Endothelial cell of umbilical vein (primary cell): ENCODE measurements around the gene TESMIN. TPM values are rescaled to one million over a fixed set of nuclear protein-coding genes. Genes with fewer than 3 reads are reported as not detected.

ENCODE experiments used
- BruUV-seq: library from RNA; stranded (reverse); fragments of 400-500 nt; replicated peaks from 2 replicates; lab custom pipeline; 2021; lab: Mats Ljungman, UMichigan
- CTCF ChIA-PET: fragments of 300-600, 350-600 bp; sonication (Branson Sonifier 250); formaldehyde crosslinking; loops from one replicate; lab custom pipeline; 2021; ENCODE audit warnings: antibody characterized with exemption, inconsistent platforms; lab: Charles Lee
- POLR2A ChIA-PET: fragments of 300-600, 350-600 bp; sonication (Branson Sonifier 250); formaldehyde crosslinking; loops from one replicate; lab custom pipeline; 2021; ENCODE audit warnings: antibody characterized with exemption, inconsistent platforms; lab: Charles Lee
- DNase-seq: peaks from one replicate; pipeline ENCODE4 v3.0.0-alpha.2; 2011; ENCODE audit warnings: low read depth, low spot score
- FAIRE-seq: peaks from 2 replicates; lab custom pipeline; 2011; peaks lifted over from hg19 to GRCh38; lab: Jason Lieb, UNC
- H2AFZ ChIP-seq: 2 replicates; pipeline ENCODE4 v1.6.0; 2012; ENCODE audit warnings: low read depth, low read length, control low read depth, inconsistent platforms
- H3K27ac ChIP-seq: 2 replicates; pipeline ENCODE4 v1.5.1; 2011; ENCODE audit warnings: low read depth, mild to moderate bottlenecking, control low read depth, low read length, moderate library complexity; ENCODE audit not compliant: insufficient read depth
- H3K27me3 ChIP-seq, 2 experiments: 2 replicates each; pipeline versions ENCODE4 v1.6.0 to v1.6.1; 2011; ENCODE audit warnings: low read length in 2 of 2, mixed read lengths in 1 of 2; ENCODE audit not compliant: control insufficient read depth in 2 of 2, insufficient read depth in 2 of 2
- H3K36me3 ChIP-seq, 2 experiments: 2 replicates in 1 of 2; 3 replicates in 1 of 2; pipeline ENCODE4 v1.5.1; 2011; ENCODE audit warnings: low read length in 2 of 2, mild to moderate bottlenecking in 1 of 2, moderate library complexity in 1 of 2; ENCODE audit not compliant: control insufficient read depth in 2 of 2, insufficient read depth in 2 of 2; ENCODE audit errors: extremely low read depth in 1 of 2
- H3K4me1 ChIP-seq: 3 replicates; pipeline ENCODE4 v1.5.1; 2011; ENCODE audit warnings: mild to moderate bottlenecking, low read length; ENCODE audit not compliant: control insufficient read depth, insufficient read depth; ENCODE audit errors: extremely low read depth
- H3K4me2 ChIP-seq: 2 replicates; pipeline ENCODE4 v1.6.1; 2011; ENCODE audit warnings: low read length, control low read depth, mixed read lengths; ENCODE audit not compliant: insufficient read depth
- H3K4me3 ChIP-seq, 3 experiments: fragments of 200-600 bp in 1 of 3; sonication (generic), shearing (Covaris generic) in 1 of 3; replicated peaks in 1 of 3; 2 replicates each; pipeline ENCODE4 v1.5.1; 2011 to 2016; ENCODE audit warnings: control low read depth in 3 of 3, low read length in 3 of 3, mild to moderate bottlenecking in 2 of 3, inconsistent platforms in 1 of 3, low read depth in 1 of 3, moderate library complexity in 1 of 3; ENCODE audit not compliant: insufficient read depth in 1 of 3
- H3K79me2 ChIP-seq: 2 replicates; pipeline ENCODE4 v1.6.0; 2012; ENCODE audit warnings: low read length, inconsistent platforms; ENCODE audit not compliant: control insufficient read depth, insufficient read depth
- H3K9ac ChIP-seq: replicated peaks from 2 replicates; pipeline ENCODE3; 2011; ENCODE audit warnings: low read length, control low read depth; ENCODE audit not compliant: insufficient read depth; ENCODE audit errors: extremely low read depth
- H3K9me1 ChIP-seq: replicated peaks from 3 replicates; pipeline ENCODE4 v1.6.0; 2011; ENCODE audit warnings: mild to moderate bottlenecking, low read length; ENCODE audit not compliant: control insufficient read depth, insufficient read depth; ENCODE audit errors: extremely low read depth
- H3K9me3 ChIP-seq: replicated peaks from 2 replicates; pipeline ENCODE4 v1.5.1; 2012; ENCODE audit warnings: low read length, inconsistent platforms; ENCODE audit not compliant: control insufficient read depth, insufficient read depth
- H4K20me1 ChIP-seq: replicated peaks from 2 replicates; pipeline ENCODE3; 2011; ENCODE audit warnings: mild to moderate bottlenecking, low read length; ENCODE audit not compliant: control insufficient read depth, insufficient read depth; ENCODE audit errors: extremely low read depth
- EZH2 ChIP-seq: IDR thresholded peaks from 2 replicates; pipeline ENCODE4 v1.6.1; 2012; ENCODE audit warnings: borderline replicate concordance, low read depth, mild to moderate bottlenecking, moderate library complexity, low read length, inconsistent platforms; ENCODE audit not compliant: severe bottlenecking
- GATA2 ChIP-seq: IDR thresholded peaks from 2 replicates; pipeline ENCODE4 v1.7.0; 2011; ENCODE audit warnings: low read depth, mild to moderate bottlenecking, moderate library complexity, mixed read lengths, low read length; ENCODE audit not compliant: insufficient read length, insufficient read depth
- JUN ChIP-seq: IDR thresholded peaks from 2 replicates; pipeline ENCODE4 v1.6.1; 2011; ENCODE audit warnings: borderline replicate concordance, low read depth; ENCODE audit not compliant: insufficient read length, insufficient read depth
- MAX ChIP-seq: IDR thresholded peaks from 2 replicates; pipeline ENCODE4 v1.6.1; 2011; ENCODE audit not compliant: insufficient read depth, insufficient read length
- MYC ChIP-seq: IDR thresholded peaks from one replicate; pipeline ENCODE4 v1.6.1; 2011; ENCODE audit warnings: mild to moderate bottlenecking, low read depth, low read length
- POLR2AphosphoS5 ChIP-seq: IDR thresholded peaks from 2 replicates; pipeline ENCODE4 v1.6.1; 2012; ENCODE audit warnings: low read depth, mild to moderate bottlenecking, control low read depth, low read length, moderate library complexity; ENCODE audit not compliant: insufficient read depth
- dilution Hi-C: fragments of 300-500 bp; cut with MboI; formaldehyde crosslinking; loops from one replicate; pipeline ENCODE4 v1.15.0; 2019; ENCODE audit warnings: low sequenced_read_pairs; ENCODE audit not compliant: extremely low pct_ligation_motif_present
- intact Hi-C: fragments of 100-400 bp; cut with micrococcal nuclease; formaldehyde crosslinking; loops from one replicate; pipeline ENCODE4 v1.10.0; 2022
- polyA plus RNA-seq, 4 experiments: library from polyadenylated mRNA; depleted of rRNA in 3 of 4; stranded (reverse) in 3 of 4; unstranded in 1 of 4; fragments of >200 nt; gene quantifications; 2 replicates each; pipeline versions ENCODE4 v1.2.1 to v1.2.3, GENCODE V29; 2011 to 2012; ENCODE audit warnings: missing spikeins in 1 of 4
- total RNA-seq: library from RNA; stranded (reverse); gene quantifications from 2 replicates; pipeline ENCODE4 v1.2.3, GENCODE V29; 2021

The TESMIN gene
- total and polyA plus RNA-seq, 2 donors (not counting 3 experiments of a cell fraction or from before 2014, with no cell fraction given) = 1.7 to 6.1 TPM

GRCh38 chr11:68664906-68665305, 86.4 kb downstream of the TESMIN start:
- no peak overlapping the region for H3K4me3 ChIP-seq
- TF ChIP-seq EZH2 (no peak), JUN (no peak), MYC (no peak), GATA2 (no peak), POLR2AphosphoS5 (no peak), MAX (no peak)
- no peaks in the 10 kb centered on the region for H3K27me3 ChIP-seq
- no peaks in the 10 kb centered on the region for H4K20me1 ChIP-seq
- no peaks in the 10 kb centered on the region for H3K36me3 ChIP-seq
- DNase-seq = no peak
- POLR2A ChIA-PET = no interaction called here
- no peaks in the 10 kb centered on the region for H3K9me1 ChIP-seq
- dilution Hi-C loops = no loop called here
- H3K9me3 ChIP-seq = no peaks in the 10 kb centered on the region
- intact Hi-C loops = no loop called here
- no peak overlapping the region for H3K4me2 ChIP-seq
- BruUV-seq = no TSS peak
- H3K9ac ChIP-seq = no peak overlapping the region
- no peak overlapping the region for H3K27ac ChIP-seq
- FAIRE-seq = no peak
- H2AFZ ChIP-seq = no peak overlapping the region
- no peaks in the 10 kb centered on the region for H3K4me1 ChIP-seq
- CTCF ChIA-PET = interaction anchor here (0.6 to 0.9 kb wide), 2 partner anchors 26 to 425 kb away, joined by 3 to 4 read pairs; no protein-coding TSS in a partner anchor
- H3K79me2 ChIP-seq = no peaks in the 10 kb centered on the region

- no TSS peak for BruUV-seq
- ChIA-PET POLR2A (no interaction called here), CTCF (interaction anchor here (0.6 kb wide), 1 partner anchor 425 kb away, joined by 3 read pairs; no protein-coding TSS in a partner anchor)
- DNase-seq (no peak), FAIRE-seq (no peak)
- H3K27me3 ChIP-seq = no peaks in the 10 kb centered on the region
- H3K9ac ChIP-seq = no peak overlapping the region
- no peaks in the 10 kb centered on the region for H4K20me1 ChIP-seq
- H3K79me2 ChIP-seq = no peaks in the 10 kb centered on the region
- TF ChIP-seq GATA2 (no peak), MAX (no peak)
- no peaks in the 10 kb centered on the region for H3K36me3 ChIP-seq
- H3K4me2 ChIP-seq = no peak overlapping the region
- no peaks in the 10 kb centered on the region for H3K9me3 ChIP-seq
- dilution Hi-C loops = no loop called here
- intact Hi-C loops = no loop called here
- H3K4me1 ChIP-seq = peaks cover 4% of the 10 kb centered on the region
- H3K4me3 ChIP-seq = no peak overlapping the region
- H2AFZ ChIP-seq = no peak overlapping the region
- H3K9me1 ChIP-seq = no peaks in the 10 kb centered on the region
- H3K27ac ChIP-seq = no peak overlapping the region
Observed at GRCh38 chr11:68664141-68664540, 87.2 kb downstream of the TESMIN start.
